ENCODE measurements around the gene ZNF334.

Gene ZNF334

DNA sequence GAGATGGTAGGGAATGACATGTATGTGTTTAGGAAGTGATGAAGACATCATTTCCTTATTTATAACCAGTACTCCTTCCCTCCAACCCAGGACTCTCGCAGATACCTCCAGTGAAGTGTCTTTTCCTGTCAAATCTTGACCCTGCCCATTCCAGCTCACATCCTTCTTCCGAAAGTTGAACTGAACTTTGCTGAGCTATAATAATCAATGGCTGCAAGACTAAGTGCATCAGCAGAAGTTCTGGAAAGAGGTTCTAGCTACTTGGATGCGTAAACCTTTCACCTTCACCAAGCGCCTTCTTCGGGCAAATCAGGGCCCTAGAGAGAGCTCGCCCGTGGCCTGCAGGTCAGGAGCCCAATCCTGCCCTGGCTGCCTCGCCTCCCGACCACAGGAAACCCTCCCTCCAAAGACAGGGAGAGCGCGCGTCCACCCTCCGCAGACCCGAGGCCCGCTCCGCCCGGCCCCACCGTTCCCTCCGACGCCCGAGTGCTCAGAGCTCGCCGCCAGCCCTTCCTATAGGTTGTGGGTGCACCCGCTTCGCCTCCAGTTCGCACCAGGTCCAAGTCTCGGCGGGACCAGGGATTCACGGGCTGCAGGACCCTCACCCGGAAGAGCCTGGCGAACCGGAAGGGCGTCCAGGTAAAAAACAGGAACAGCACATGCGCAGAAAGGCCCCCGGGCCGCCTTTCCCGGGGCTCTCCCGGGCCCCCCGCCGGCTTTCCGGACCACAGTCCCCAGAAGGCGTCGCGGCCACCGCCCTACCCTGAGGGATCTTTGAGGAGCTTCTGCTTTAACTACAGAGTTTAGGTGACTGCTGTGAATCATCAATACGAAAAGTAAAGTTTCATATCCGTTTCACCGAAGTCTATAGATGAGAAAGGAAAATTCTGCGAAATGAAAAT, at the start of gene ZNF334:
Gene ZNF334, minus strand, starts transcription at position 617 of the 902 bp plus-strand sequence. CDS start 1,457 bp downstream, outside the sequence.
- no peak for DNase-seq (ENCODE audit: low read depth)

DNA sequence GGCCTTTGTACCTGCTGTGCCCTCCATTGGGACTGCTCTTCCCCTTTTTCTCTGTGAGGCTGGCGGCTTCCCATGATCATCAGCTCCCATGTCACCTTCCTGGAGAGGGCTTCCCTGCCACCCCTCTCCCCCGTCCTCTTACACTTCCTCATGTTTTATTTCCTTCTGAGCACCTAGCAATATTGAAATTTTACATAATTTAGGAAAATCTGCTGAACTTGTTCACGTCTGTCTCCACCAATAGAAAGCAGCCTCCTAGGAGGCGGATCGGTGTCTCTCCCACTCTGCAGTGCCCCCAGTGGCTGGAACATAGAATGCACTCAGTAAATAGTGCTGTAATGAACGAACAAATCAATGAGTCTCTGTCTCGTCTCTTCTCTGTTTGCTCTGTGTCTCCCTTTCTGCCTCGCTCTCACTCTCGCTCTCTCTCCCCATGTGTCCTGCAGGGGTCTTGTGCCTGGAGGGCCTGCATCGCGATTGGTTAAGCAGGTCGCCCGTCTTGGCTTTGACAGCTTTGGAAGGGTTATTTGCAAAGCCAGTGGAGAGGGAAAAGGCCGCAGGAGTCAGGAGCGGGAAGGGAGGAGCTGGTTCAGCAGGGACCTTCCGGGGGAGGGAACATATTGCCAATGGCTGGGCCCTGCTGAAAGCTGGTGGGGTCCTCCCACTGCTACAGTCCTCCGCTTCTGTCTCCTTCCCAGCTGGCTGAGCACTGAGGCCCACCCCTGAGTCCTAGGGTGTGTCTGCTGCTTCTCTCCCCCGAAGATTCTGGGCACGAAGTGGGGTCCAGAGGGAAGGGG, 49.2 kb upstream of the ZNF334 start:
- peak; percentile 45 for DNase-seq (ENCODE audit: low read depth)

DNA sequence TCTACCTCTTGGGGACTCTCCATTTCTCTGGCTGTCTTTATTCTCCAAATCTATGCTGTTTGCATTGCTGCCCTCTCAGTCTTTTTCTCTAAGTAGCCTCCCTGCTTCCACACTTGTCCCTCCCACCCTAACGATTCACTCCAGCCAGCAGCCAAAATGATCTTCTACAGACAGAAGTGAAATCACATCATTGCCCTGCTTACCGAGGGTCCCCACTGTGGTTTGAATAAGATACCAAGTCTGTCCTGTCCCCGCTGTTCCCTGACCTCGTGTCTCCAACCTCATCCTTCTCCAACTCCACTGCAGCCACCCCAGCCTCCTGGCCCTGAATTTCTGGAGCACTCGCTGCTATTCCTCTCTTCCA, 48.6 kb upstream of the ZNF334 start:
- no peak for DNase-seq (ENCODE audit: low read depth)

DNA sequence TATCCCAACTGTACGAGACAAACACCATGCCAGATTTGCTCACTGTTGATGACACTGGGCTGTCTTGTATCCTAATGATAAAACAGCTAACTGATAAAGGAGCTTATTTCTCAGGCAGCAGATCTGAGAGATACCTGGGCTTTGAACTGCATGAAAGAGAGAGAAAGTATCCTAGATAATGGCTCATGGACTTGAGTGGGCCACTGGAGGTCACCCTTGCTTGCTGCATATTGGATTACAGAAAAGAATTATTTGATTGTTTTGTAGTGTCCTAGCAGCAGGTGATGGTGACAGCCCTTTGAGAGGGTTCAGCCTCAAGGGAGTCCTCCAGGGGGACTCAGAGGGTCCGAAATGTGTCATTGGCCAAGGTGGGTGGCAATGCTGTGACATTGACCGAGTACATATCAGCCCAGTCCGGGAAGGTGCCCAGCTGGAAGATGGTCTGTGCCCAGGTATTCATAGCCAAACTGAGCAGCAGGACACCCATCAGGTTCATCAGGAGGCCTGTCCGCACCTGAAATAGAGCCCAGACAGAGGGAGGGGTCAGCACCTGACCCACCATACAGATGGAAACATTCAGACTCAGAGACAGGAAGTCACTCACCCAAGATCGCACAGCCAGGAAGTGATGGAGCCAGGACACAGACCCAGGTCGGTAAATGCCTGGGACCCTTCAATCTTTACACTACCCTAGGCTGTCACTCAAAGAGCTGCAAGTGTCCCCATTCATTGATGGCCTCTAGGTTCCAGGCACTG, 46.5 kb upstream of the ZNF334 start:
- DNase-seq (ENCODE audit: low read depth) = no peak

DNA sequence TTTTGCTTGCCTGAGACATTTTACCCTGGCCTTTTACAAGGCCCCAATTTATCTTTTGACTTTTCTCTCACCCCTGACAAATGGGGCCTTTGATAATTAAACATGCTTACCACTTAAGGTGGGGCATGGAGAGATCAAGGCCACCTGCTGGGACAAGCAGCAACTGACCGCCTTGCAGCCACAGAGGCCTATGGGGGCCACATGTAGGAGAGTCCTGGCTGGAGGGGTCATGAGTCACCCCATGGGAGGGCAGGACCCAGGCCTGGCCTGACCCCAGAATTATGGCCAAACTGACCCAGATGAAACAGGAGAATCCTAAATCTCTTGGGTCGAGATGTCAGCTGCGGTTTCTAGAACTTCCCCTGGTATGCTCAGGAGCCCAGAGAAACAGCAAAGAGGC, 45.6 kb upstream of the ZNF334 start:
- DNase-seq (ENCODE audit: low read depth) = no peak

DNA sequence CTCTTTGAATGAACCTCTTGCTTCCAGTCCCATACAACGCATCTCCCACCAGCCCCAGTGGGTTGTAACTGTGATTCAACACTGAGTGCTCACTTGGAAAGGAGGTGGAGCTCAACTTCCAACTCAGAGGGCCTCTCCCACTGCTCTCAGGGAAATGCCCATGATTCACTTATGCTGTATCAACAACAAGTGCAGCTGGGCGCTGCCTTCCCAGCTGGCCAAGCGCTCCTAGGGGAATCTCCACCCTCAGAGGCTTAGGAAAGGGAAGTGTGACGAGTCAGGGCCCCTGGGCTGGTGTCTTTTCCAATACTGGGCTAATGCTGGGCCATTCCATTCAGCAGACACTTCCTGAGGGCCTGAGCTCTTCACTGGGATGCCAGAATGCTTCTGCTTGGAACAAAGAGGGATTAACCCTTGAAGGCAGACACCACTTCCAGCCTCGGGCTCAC, 45.2 kb upstream of the ZNF334 start:
- DNase-seq (ENCODE audit: low read depth) = peak; percentile 44

DNA sequence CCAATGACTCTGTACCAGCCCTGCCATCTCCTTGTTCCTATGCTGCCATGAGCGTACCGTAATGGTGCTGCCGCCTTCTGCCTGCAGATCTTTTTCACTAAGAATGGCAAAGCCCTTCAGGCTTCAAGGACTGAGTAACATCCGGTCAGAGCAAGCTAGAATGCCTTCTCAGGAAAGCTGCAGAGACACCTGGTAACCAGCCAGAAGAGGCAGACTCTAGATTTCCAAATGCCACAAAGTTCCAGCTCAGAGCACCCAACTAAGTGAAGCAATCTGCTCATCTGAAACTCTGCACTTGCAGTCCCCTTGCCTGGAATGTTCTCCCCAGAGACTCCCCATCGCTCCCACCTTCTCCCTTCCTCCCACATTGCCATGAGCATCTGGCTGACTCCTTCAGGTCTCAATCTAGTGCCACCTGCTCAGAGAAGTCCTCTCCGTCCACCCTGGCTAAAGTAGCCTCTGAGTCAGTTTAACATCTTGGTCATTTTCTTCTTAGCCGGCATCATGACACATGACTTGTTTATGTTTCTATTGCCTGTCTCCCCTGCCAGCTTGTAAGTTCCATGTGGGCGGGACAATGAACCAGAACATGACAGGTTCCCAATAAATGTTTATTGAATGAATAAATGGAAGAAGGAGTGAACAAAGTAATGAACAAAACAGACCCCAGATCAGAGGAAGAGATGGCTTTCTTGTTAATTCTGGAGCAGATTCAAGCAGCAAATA, 44.0 kb upstream of the ZNF334 start:
- DNase-seq (ENCODE audit: low read depth) = peak; percentile 79

DNA sequence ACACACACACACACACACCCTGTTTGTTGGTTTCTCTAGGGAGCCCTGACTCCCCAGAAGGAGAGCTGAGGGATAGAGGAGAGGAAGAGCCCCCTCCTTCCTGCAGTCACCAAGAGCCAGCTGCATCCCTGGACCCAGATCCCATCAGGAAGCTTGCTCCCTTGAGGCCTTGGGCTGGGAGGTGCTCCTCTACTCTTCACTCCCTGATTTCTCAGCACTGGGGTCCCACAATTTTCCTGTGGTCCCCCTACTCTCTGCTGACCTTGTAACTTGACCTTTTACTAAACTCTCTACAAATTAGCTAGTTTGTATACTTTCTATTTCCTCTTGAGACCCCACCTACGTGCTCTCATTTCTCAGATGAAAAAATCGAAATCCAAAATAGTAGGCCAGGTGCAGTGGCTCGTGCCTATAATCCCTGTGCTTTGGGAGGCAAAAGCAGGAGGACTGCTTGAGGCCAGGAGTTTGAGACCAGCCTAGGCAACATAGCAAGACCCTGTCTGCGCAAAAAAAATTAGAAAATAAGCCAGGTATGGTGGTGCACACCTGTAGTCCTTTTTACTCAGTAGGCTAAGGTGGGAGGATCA, 42.1 kb upstream of the ZNF334 start:
- no peak for DNase-seq (ENCODE audit: low read depth)

DNA sequence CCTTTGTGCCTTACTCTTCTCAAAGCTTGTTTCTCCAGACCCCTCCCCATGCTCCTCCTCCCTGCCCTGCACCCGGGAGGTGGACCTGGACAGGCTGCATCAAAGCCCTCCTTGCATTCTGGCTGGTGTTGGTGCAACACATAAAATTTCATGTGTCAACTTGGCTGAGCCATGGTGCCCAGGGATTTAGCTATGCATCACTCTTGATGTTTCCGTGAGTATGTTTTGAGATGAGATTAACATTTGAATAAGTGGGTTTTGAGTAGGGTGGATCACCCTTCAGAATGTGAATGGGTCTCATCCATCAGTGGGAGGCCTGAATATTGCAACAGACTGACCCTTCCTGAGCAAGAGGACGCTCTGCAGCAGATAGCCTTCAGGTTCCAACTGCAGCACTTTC, 41.5 kb upstream of the ZNF334 start:
- DNase-seq (ENCODE audit: low read depth) = no peak

DNA sequence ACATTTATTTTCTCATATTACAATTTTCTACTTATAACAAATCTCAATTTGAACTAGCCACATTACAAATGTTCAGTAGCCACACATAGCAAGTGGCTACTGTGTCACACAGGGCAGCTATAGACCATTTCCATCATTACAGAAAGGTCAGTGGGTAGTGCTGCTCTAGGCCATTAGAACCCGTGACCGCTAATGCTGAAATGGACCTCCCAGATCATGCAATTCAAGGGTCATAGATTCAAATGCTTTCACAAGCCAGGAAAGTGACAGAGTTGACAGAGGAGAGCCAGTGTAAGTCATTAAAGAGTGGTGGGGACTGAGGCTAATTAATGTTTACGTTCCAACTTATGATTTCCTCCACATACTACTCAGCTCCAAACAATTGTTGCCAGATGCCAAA, 40.6 kb upstream of the ZNF334 start:
- DNase-seq (ENCODE audit: low read depth) = no peak

DNA sequence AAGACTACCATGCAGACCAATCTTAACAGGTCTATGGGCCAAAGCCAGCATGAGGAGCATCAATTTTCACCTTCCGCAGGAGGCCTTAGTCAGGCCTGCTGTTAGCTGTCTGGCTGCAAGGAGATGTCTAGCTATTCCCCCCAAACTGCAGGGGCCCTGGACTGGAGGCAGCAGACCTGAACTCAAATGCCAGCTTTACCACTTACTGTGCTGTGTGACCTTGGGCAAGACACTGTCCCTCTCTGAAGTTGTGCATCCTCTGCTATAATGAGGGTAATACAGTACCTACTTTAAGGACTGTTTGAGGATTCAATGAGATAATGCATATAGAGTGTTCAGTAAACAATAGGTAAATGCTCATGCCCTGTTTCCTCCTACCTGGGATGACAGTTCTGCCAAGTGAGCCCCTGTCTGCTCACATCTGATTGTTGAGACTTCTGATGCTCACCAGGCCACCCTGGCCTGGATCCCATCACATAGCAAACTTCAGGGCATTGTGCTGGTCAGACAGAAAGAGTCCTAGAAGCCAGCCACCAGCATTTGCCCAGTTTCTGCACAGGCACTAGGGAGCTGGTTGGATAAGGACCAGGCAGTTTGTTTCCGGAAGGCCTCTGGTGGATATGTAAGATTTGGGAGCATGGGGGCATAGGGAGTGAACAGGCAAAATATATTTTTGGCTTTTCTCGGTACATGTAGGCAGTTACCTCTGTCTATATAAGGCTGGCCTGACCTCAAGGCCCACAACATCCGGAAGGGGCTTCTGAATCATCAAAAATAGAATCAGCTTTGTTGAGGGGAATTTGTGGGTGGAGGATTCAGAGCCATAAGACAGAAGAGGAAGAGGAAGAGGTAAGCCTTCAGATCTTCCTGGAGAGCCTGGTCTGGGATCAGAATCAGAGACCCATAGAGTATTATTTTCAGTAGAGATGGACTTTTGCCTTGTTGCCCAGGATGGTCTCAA, 39.4 kb upstream of the ZNF334 start:
- DNase-seq (ENCODE audit: low read depth) = no peak

DNA sequence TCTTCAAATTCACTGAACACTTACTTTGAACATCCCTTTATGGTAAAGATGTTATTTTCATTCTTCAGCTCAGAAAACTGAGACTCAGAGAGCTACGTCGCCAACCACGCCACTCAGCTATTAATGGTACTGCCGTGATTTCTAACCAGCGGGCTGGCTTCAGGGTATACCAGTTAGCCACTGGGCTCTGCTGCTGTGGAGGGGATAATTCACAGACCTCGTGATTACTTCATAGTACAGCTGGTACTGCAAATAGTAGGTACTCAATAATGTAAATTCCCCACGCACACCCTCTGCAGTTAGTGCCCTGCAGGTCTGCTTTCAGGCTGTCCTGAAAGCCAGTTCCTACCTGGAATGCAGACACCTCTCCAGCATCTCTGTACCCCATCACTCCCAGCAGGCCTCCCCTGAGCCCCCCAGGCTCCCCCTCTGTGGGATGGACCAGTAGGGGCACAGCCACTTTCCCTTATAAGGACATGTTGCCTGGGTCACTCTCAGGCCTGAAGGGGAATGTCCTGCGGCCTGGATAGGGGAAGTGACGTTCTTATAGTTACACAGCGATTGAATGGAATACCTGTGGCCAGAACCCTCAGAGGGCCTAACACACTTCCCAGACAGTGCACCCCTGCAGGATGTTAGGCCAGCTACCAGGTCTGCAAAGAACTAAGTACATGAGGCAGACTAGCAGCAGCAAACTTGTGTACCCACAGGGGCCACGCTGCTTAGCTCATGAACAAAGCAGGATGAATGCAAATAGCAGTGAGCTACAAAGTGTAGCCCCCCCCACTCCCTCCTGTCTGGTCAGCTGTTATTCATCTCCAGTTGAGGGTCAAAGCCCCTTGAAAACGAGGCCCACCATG, 38.4 kb upstream of the ZNF334 start:
- no peak for DNase-seq (ENCODE audit: low read depth)

DNA sequence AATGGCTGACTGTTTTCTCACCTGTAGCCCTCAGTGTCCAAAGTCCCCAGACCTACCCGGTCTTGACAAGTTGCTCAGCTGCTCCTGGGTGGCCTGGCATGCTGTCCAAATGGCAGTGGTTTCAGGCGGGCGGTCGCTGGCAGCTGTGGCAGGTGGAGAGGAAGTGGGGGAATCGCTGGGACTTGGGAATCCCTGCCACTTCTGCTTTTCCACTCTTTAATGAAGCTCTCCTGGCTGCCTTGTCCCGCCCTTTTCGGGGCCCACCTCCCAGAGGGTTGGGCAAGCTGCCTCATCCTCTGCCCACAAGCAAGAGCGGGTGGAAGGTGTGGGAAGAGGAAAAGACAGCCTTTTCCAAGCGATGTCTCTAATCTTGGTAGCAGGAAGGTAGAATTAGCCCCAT, 37.1 kb upstream of the ZNF334 start, which contains the start of gene OCSTAMP:
Gene OCSTAMP, minus strand, starts transcription at position 194 of the 400 bp plus-strand sequence. Its CDS starts 94 bp downstream, at position 100.
- no peak for DNase-seq (ENCODE audit: low read depth)

DNA sequence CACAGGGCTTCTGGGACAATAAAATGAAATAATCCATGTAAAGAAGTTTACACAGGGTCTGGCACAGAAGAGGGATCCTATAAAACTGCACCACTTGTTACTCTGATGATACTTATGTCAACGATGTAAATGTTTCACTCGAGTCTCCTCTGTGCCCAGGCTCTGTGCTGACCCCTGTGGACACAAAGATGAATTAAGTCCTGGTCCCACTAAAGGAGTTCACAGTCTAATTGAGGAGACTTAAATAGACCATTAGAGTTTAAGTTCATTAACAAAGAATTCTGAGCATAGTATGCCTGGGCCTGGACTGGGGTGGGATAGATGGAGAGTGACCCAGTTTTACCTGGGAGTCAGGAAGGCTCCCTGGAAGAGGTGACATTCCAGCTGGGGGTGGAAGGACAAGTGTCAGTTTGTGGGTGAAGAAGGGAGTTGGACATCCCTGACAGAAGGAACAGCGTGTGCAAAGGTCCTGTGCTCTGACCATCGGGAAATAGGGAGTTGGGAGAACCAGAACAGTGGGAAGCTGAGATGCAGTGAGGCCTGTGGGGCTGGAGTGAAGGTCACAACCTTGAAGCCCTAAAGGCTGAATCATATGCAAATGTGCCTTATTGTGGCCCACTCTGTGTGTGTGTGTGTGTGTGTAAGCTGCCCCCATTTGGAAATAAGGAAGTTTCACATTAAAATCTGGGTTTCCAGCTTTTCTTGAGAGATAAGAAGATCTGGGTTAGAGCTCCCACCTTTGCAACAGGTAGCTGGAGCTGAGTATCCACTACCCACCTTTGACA, 36.0 kb upstream of the ZNF334 start:
- DNase-seq (ENCODE audit: low read depth) = no peak

DNA sequence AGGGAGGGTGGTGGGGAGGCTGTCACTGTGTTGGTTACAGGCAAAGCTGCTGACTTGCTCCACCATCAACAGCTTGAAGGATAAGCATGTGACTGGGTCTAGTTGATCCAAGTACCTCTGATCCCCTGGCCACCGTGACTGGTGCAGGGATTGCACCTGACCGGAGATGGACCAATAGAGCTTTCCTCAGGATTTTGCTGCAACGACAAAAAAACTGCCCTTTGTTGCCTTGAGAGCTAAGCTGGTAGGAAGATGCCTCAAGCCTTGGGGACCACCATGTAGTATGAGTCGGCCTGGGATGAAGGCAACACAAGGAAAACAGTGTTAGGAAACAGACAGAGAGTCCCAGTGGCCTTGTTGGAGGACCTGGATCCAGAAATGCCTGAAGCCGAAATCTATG, 35.3 kb upstream of the ZNF334 start:
- no peak for DNase-seq (ENCODE audit: low read depth)

DNA sequence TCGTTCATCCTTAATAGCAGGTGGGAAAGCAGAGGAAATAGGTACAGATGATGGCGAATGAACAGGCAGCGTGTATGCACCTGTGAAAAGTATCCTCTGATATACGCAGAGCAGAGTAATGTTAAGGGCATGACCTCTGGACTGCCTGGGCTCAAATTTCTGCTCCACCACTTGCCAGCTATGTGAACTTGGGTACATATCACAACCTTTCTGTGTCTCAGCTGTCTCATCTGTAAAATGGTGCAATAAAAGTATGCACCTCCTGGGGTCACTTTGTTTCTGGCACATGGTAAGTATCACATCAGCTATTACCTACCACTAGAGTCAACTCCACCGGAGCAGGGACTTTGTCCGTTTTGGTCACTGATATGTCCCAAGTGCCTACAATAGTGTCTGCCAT, 34.6 kb upstream of the ZNF334 start:
- DNase-seq (ENCODE audit: low read depth) = no peak

DNA sequence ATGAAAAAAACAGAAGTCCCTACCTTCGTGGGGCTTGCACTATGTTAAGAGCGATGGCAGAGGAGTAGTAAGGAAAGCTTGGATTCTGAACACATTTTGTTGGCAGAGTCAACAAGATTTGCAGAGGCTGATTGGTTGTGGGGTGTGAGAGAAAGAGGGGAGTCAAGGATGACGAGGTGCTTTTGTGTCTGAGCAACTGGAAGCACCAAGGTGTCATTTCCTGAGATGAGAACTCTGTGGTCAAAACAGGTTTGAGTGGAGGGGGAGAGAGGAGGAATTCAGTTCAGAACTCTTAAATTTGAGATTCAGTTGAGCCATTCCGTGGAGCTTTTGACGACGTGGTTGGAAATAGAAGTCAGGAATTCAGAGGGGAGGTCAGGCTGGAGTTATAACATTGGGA, 33.6 kb upstream of the ZNF334 start:
- DNase-seq (ENCODE audit: low read depth) = no peak

DNA sequence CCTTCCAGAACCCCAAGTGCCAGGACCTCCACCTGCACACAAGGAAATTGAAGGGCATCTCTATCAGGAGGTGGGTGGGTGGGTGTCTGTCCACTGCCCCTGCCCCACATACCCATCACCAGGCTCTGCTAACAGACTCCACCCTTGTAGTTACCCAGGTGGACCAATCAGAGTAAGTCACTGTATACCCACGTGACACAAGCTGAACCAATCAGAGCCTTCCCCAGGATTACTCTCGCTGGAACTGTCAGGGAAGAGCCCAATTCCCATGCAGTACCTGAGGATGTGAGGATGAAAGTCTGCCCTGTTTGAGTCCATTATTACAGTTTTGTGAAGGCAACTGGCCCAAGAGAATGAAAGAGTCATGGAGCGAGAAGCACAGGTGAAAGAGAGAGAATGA, 32.9 kb upstream of the ZNF334 start:
- no peak for DNase-seq (ENCODE audit: low read depth)
